ENCODE results near the gene ALS2.

- no peak for TF ChIP-seq POLR2A (IDR thresholded peaks at IDR 0.05)
- no peak for TF ChIP-seq CTCF (IDR thresholded peaks at IDR 0.05)
Observed at GRCh38 chr2:201788371-201788770, 7.6 kb upstream of the ALS2 start.
